Neutrophil (primary cell): Measurements from ENCODE around the gene MVB12B.

Experiments used
- H3K27ac ChIP-seq: fragments of 200-600 bp; sonication (generic); 2 replicates; pipeline ENCODE4 v1.5.1; 2016; ENCODE audit warnings: mild to moderate bottlenecking, moderate library complexity
- H3K27me3 ChIP-seq: fragments of 200-600 bp; sonication (generic); 2 replicates; pipeline ENCODE4 v1.6.0; 2016; ENCODE audit warnings: mild to moderate bottlenecking
- H3K36me3 ChIP-seq: fragments of 200-600 bp; sonication (generic); 2 replicates; pipeline ENCODE4 v1.5.1; 2017
- H3K4me1 ChIP-seq, 2 experiments: fragments of 200-600 bp in 1 of 2; sonication (generic) in 1 of 2; 1 replicate in 1 of 2; 2 replicates in 1 of 2; pipeline versions ENCODE4 v1.5.1 to v1.6.1; 2013 to 2016; ENCODE audit warnings: low read depth in 1 of 2, low read length in 1 of 2, mild to moderate bottlenecking in 1 of 2, moderate library complexity in 1 of 2; ENCODE audit not compliant: control insufficient read depth in 1 of 2, insufficient read depth in 1 of 2
- H3K4me3 ChIP-seq, 2 experiments: fragments of 200-600 bp in 1 of 2; sonication (generic) in 1 of 2; 1 replicate in 1 of 2; 2 replicates in 1 of 2; pipeline ENCODE4 v1.5.1; 2013 to 2016; ENCODE audit warnings: low read depth in 1 of 2, low read length in 1 of 2, mild to moderate bottlenecking in 1 of 2, moderate library complexity in 1 of 2
- H3K9me3 ChIP-seq: fragments of 200-600 bp; sonication (generic); 2 replicates; pipeline ENCODE4 v1.5.1; 2016
- CTCF ChIP-seq: fragments of 200-600 bp; sonication (generic); IDR thresholded peaks from 2 replicates; pipeline ENCODE4 v1.5.1; 2016; ENCODE audit warnings: antibody characterized with exemption

MVB12B gene

GRCh38 chr9:126528915-126529314 lies 202.3 kb downstream of the MVB12B start:
- no peak for TF ChIP-seq CTCF
- Histone ChIP-seq H3K27ac (peak overlapping the region; percentile 65), H3K9me3 (no peaks in the 10 kb centered on the region), H3K27me3 (no peaks in the 10 kb centered on the region), H3K36me3 (no peaks in the 10 kb centered on the region), H3K4me3 (no peak overlapping the region), H3K4me1 (peaks cover 91 to 92% of the 10 kb centered on the region in 2 experiments)

GRCh38 chr9:126531035-126531571 lies 204.5 kb downstream of the MVB12B start:
- TF ChIP-seq CTCF, result no peak
- Histone ChIP-seq H3K27me3 (no peaks in the 10 kb centered on the region), H3K4me1 (peaks cover 77 to 80% of the 10 kb centered on the region in 2 experiments), H3K36me3 (no peaks in the 10 kb centered on the region), H3K27ac (peak overlapping the region; percentile 87), H3K9me3 (no peaks in the 10 kb centered on the region), H3K4me3 (no peak overlapping the region)

GRCh38 chr9:126531591-126531990 lies 205.0 kb downstream of the MVB12B start:
- Histone ChIP-seq H3K4me3 (no peak overlapping the region), H3K27ac (peak overlapping the region; percentile 87), H3K27me3 (no peaks in the 10 kb centered on the region), H3K4me1 (peaks cover 72 to 75% of the 10 kb centered on the region in 2 experiments), H3K36me3 (no peaks in the 10 kb centered on the region), H3K9me3 (no peaks in the 10 kb centered on the region)
- no peak for TF ChIP-seq CTCF

GRCh38 chr9:126532019-126532462 lies 205.4 kb downstream of the MVB12B start:
- H3K4me1 ChIP-seq, result peaks cover 68 to 70% of the 10 kb centered on the region in 2 experiments
- H3K4me3 ChIP-seq, result peak overlapping the region; percentile 28 to 60
- peak overlapping the region; percentile 87 for H3K27ac ChIP-seq
- H3K27me3 ChIP-seq, result no peaks in the 10 kb centered on the region
- H3K36me3 ChIP-seq, result no peaks in the 10 kb centered on the region
- no peak for TF ChIP-seq CTCF
- H3K9me3 ChIP-seq, result no peaks in the 10 kb centered on the region

GRCh38 chr9:126532489-126532888 lies 205.9 kb downstream of the MVB12B start:
- Histone ChIP-seq H3K4me3 (peak overlapping the region in 1 of 2 experiments; percentile 60), H3K4me1 (peaks cover 63 to 66% of the 10 kb centered on the region in 2 experiments), H3K27ac (peak overlapping the region; percentile 87), H3K27me3 (no peaks in the 10 kb centered on the region), H3K36me3 (no peaks in the 10 kb centered on the region), H3K9me3 (no peaks in the 10 kb centered on the region)
- no peak for TF ChIP-seq CTCF
